Glutamatergic neuron (in vitro differentiated cells): ENCODE results near the gene ITGA2B. TPM values are rescaled to one million over a fixed set of nuclear protein-coding genes. Genes with fewer than 3 reads are reported as not detected.
"Not testable (repeated sequence)": the region's sequence is repeated elsewhere in the genome, so short reads cannot be mapped to it uniquely, and the experiment has no call there.

ENCODE experiments used
- DNase-seq: peaks from one replicate; pipeline ENCODE4 v3.0.0; 2022
- H3K27ac Mint-ChIP-seq: one replicate; pipeline ENCODE4 v1.8.0; 2020; ENCODE audit warnings: mild to moderate bottlenecking, mixed read lengths, inconsistent platforms; ENCODE audit not compliant: unreplicated experiment
- H3K27me3 Mint-ChIP-seq: one replicate; pipeline ENCODE4 v1.8.0; 2020; ENCODE audit warnings: mild to moderate bottlenecking, moderate library complexity, mixed read lengths, inconsistent platforms; ENCODE audit not compliant: unreplicated experiment
- H3K36me3 Mint-ChIP-seq: one replicate; pipeline ENCODE4 v1.8.0; 2020; ENCODE audit warnings: mild to moderate bottlenecking, mixed read lengths, inconsistent platforms; ENCODE audit not compliant: unreplicated experiment
- H3K4me1 Mint-ChIP-seq: one replicate; pipeline ENCODE4 v1.8.0; 2020; ENCODE audit warnings: mild to moderate bottlenecking, low read depth, mixed read lengths, inconsistent platforms; ENCODE audit not compliant: unreplicated experiment
- H3K4me3 Mint-ChIP-seq: one replicate; pipeline ENCODE4 v1.8.0; 2020; ENCODE audit warnings: mild to moderate bottlenecking, mixed read lengths, inconsistent platforms; ENCODE audit not compliant: unreplicated experiment
- H3K9me3 Mint-ChIP-seq: one replicate; pipeline ENCODE4 v1.8.0; 2020; ENCODE audit warnings: mild to moderate bottlenecking, moderate library complexity, mixed read lengths, inconsistent platforms; ENCODE audit not compliant: unreplicated experiment
- total RNA-seq: library from RNA; stranded (reverse); fragmentation: NEBNext Ultra II Directional; extraction: Animal tissue kit (Norgen Biotek cat#: 25700); gene quantifications from one replicate; pipeline ENCODE4 v1.2.1, GENCODE V29; 2021; ENCODE audit not compliant: unreplicated experiment
- TF ChIP-seq, protein P1 (sequence below): fragments of 200-600 bp; sonication (generic); IDR thresholded peaks from one replicate; pipeline ENCODE4 v1.5.0; 2021; ENCODE audit not compliant: partially characterized antibody, unreplicated experiment

ITGA2B gene
- total RNA-seq, 1 donor from 2014 or later = 7.1 TPM

DNA sequence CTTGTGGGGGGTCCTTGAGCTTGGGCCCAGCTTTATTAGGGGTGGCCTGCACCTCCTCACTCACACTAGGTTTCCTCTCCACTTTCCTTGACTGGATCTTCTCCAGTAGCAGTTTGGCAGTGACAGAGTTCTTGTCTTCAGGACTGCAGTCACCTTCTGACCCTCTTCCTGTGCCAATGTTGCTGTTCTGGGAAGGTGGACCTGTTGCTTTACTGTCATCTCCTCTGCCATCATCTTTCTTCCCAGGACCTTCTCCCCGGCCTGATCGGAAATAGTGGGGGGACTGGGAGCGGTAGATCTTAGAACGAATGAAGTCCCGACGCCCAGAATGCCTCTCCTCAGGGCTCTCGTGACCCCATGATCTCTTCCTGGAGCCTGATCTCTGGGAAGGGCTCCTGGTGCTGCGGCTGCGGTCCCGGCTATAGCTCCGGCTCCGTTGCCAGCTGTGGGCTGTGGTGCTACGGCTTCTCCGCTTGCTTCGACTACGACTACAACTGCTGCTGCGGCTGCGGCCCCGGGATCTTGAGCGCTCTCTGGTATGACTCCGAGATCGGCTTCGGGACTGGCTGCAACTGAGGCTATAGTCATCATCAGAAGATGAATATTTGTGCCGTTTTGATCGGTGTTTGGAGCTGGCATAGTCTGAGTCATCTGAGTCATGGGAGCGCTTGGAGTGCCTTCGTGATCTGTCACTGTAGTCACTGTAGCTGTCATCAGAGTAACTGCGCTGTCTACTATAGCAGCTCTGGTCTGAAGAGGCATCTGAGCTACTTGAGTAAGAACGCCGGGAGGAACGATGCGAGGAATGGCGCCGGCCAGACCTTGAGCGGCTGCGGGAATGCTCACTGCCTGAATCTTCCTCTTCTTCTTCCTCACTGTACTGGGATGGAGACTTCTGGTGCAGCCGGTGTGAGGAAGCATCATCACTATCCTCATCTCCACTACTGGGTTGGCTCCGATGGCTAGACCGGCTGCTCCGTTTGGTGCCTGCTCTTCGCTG lies 9.5 kb upstream of the ITGA2B start:
- Mint-ChIP-seq H3K4me3 (no peak overlapping the region), H3K27me3 (peaks cover 5% of the 10 kb centered on the region), H3K4me1 (peaks cover 5% of the 10 kb centered on the region), H3K36me3 (peaks cover 5% of the 10 kb centered on the region), H3K27ac (no peak overlapping the region), H3K9me3 (peaks cover 4% of the 10 kb centered on the region)
- DNase-seq = no peak
- TF ChIP-seq, protein P1, sequence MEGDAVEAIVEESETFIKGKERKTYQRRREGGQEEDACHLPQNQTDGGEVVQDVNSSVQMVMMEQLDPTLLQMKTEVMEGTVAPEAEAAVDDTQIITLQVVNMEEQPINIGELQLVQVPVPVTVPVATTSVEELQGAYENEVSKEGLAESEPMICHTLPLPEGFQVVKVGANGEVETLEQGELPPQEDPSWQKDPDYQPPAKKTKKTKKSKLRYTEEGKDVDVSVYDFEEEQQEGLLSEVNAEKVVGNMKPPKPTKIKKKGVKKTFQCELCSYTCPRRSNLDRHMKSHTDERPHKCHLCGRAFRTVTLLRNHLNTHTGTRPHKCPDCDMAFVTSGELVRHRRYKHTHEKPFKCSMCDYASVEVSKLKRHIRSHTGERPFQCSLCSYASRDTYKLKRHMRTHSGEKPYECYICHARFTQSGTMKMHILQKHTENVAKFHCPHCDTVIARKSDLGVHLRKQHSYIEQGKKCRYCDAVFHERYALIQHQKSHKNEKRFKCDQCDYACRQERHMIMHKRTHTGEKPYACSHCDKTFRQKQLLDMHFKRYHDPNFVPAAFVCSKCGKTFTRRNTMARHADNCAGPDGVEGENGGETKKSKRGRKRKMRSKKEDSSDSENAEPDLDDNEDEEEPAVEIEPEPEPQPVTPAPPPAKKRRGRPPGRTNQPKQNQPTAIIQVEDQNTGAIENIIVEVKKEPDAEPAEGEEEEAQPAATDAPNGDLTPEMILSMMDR = no peak

GRCh38 chr17:44397479-44398440 lies 8.3 kb upstream of the ITGA2B start:
- H3K4me1 Mint-ChIP-seq = peaks cover 5% of the 10 kb centered on the region
- no peak overlapping the region for H3K4me3 Mint-ChIP-seq
- peaks cover 4% of the 10 kb centered on the region for H3K9me3 Mint-ChIP-seq
- H3K27ac Mint-ChIP-seq = no peak overlapping the region
- TF ChIP-seq, protein P1 = no peak
- no peak for DNase-seq
- peaks cover 5% of the 10 kb centered on the region for H3K36me3 Mint-ChIP-seq
- peaks cover 5% of the 10 kb centered on the region for H3K27me3 Mint-ChIP-seq

DNA sequence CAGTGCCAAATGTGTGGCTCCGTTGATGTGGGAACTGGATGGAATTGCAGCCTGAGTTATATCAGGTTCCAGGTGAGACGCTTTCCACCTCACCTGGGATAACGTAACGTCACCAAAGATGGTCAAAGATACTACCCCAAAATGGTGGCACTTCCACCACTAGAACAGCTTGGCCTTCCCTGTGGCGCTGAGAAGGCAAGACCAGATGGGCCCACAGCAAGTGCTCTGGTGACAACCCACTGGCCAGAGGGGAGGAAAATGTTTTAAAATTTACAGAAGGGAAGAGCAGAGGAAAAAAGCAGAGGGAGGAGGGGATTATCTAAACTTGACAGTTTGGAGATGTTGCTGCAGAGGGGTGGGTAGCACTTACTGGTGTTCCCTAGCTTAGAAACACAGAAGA lies 7.5 kb upstream of the ITGA2B start:
- peaks cover 5% of the 10 kb centered on the region for H3K36me3 Mint-ChIP-seq
- peaks cover 4% of the 10 kb centered on the region for H3K9me3 Mint-ChIP-seq
- no peak for DNase-seq
- H3K27me3 Mint-ChIP-seq = peaks cover 5% of the 10 kb centered on the region
- H3K4me1 Mint-ChIP-seq = peaks cover 5% of the 10 kb centered on the region
- TF ChIP-seq, protein P1 = no peak
- H3K27ac Mint-ChIP-seq = no peak overlapping the region
- no peak overlapping the region for H3K4me3 Mint-ChIP-seq

GRCh38 chr17:44394833-44395232 lies 5.4 kb upstream of the ITGA2B start:
- peaks cover under 1% of the 10 kb centered on the region for H3K9me3 Mint-ChIP-seq
- TF ChIP-seq, protein P1 = no peak
- no peak overlapping the region for H3K4me3 Mint-ChIP-seq
- peaks cover under 1% of the 10 kb centered on the region for H3K36me3 Mint-ChIP-seq
- DNase-seq = no peak
- H3K27ac Mint-ChIP-seq = no peak overlapping the region
- peaks cover 6% of the 10 kb centered on the region for H3K27me3 Mint-ChIP-seq
- H3K4me1 Mint-ChIP-seq = peaks cover 1% of the 10 kb centered on the region

DNA sequence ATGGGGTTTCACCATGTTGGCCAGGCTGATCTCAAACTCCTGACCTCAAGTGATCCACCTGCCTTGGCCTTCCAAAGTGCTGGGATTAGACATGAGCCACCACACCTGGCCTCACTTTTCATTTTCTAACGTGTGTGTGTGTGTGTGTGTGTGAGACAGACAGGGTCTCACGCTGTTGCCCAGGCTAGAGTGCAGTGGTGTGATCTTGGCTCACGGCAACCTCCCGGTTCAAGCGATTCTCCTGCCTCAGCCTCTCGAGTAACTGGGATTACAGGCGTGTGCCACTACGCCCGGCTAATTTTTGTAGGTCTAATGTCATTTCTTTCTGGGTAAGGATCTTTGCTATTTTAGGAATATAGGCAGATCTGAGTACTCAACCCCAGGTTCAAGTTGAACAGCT lies 4.7 kb upstream of the ITGA2B start:
- H3K4me1 Mint-ChIP-seq, H3K36me3 Mint-ChIP-seq, H3K27me3 Mint-ChIP-seq, H3K4me3 Mint-ChIP-seq, H3K9me3 Mint-ChIP-seq, H3K27ac Mint-ChIP-seq, DNase-seq: not testable (repeated sequence)
